ENCODE data around the gene AGO4.
A peak's percentile ranks its signal among the peaks of the same experiment; 100 is the strongest.
"Not testable (repeated sequence)": the region's sequence is repeated elsewhere in the genome, so short reads cannot be mapped to it uniquely, and the experiment has no call there.

Gene AGO4

GRCh38 chr1:35883635-35884101 lies 75.9 kb downstream of the AGO4 start:
- Histone ChIP-seq H3K9me3 (ENCODE audit: control insufficient read depth in 2 of 2, low read length in 2 of 2) (no peaks in the 10 kb centered on the region), H3K36me3 (ENCODE audit: control insufficient read depth in 2 of 2, insufficient read depth in 2 of 2, low read length in 2 of 2) (no peaks in the 10 kb centered on the region), H3K4me1 (ENCODE audit: control insufficient read depth, insufficient read depth, low read length) (peaks cover 15% of the 10 kb centered on the region), H3K9ac (ENCODE audit: low read length in 2 of 2) (peak overlapping the region; percentile 89 to 93), H3K27me3 (ENCODE audit: control insufficient read depth in 1 of 2, insufficient read depth in 2 of 2, low read length in 2 of 2) (no peaks in the 10 kb centered on the region), H3K4me3 (ENCODE audit: low read length in 2 of 2) (peak overlapping the region; percentile 100), H3K27ac (ENCODE audit: low read length) (peak overlapping the region; percentile 66)

GRCh38 chr1:35884934-35885333 lies 77.1 kb downstream of the AGO4 start:
- Histone ChIP-seq H3K27me3 (ENCODE audit: control insufficient read depth in 1 of 2, insufficient read depth in 2 of 2, low read length in 2 of 2) (no peaks in the 10 kb centered on the region), H3K9me3 (ENCODE audit: control insufficient read depth in 2 of 2, low read length in 2 of 2) (no peaks in the 10 kb centered on the region), H3K27ac (ENCODE audit: low read length) (no peak overlapping the region), H3K36me3 (ENCODE audit: control insufficient read depth in 2 of 2, insufficient read depth in 2 of 2, low read length in 2 of 2) (no peaks in the 10 kb centered on the region), H3K4me1 (ENCODE audit: control insufficient read depth, insufficient read depth, low read length) (peaks cover 15% of the 10 kb centered on the region), H3K4me3 (ENCODE audit: low read length in 2 of 2) (no peak overlapping the region), H3K9ac (ENCODE audit: low read length in 2 of 2) (no peak overlapping the region)

DNA sequence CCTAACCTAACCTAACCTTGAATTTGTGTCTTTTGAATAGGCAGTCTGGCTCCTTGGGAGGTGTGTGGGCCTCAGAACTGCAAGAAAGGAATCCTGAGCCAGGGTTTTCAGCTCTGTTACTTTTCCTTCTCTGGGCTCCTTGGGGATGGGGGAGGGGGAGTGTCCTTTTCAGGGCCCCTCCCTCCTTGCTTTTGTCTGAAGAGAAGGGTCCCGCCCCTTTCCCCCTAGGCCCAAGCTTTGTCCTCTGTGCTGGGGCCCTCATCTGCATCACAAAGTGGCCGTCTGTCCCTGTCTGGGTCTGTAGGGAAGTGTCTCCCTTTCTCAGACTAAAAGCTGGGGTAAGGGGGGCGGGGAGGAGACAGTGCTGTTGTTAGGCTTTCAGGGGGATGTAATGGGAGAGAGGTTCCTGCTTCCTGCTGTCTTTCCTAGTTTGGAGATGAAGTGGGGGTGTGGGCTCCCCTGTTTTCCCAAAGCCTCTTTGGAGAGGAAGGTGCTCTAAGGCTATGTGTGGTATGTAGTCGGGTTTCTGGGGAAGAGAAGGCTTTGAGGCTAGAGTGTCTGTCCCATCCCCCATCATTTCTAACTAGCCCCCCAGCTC lies 78.2 kb downstream of the AGO4 start:
- peaks cover 0 to 3% of the 10 kb centered on the region in 2 donors for H3K36me3 ChIP-seq (ENCODE audit: control insufficient read depth in 2 of 2, insufficient read depth in 2 of 2, low read length in 2 of 2)
- H3K27ac ChIP-seq (ENCODE audit: low read length), result peak overlapping the region; percentile 18
- peak overlapping the region in 1 of 2 donors; percentile 9 for H3K9ac ChIP-seq (ENCODE audit: low read length in 2 of 2)
- H3K27me3 ChIP-seq (ENCODE audit: control insufficient read depth in 1 of 2, insufficient read depth in 2 of 2, low read length in 2 of 2), result no peaks in the 10 kb centered on the region
- no peak overlapping the region for H3K4me3 ChIP-seq (ENCODE audit: low read length in 2 of 2)
- H3K9me3 ChIP-seq (ENCODE audit: control insufficient read depth in 2 of 2, low read length in 2 of 2), result no peaks in the 10 kb centered on the region
- H3K4me1 ChIP-seq (ENCODE audit: control insufficient read depth, insufficient read depth, low read length), result peaks cover 15% of the 10 kb centered on the region

DNA sequence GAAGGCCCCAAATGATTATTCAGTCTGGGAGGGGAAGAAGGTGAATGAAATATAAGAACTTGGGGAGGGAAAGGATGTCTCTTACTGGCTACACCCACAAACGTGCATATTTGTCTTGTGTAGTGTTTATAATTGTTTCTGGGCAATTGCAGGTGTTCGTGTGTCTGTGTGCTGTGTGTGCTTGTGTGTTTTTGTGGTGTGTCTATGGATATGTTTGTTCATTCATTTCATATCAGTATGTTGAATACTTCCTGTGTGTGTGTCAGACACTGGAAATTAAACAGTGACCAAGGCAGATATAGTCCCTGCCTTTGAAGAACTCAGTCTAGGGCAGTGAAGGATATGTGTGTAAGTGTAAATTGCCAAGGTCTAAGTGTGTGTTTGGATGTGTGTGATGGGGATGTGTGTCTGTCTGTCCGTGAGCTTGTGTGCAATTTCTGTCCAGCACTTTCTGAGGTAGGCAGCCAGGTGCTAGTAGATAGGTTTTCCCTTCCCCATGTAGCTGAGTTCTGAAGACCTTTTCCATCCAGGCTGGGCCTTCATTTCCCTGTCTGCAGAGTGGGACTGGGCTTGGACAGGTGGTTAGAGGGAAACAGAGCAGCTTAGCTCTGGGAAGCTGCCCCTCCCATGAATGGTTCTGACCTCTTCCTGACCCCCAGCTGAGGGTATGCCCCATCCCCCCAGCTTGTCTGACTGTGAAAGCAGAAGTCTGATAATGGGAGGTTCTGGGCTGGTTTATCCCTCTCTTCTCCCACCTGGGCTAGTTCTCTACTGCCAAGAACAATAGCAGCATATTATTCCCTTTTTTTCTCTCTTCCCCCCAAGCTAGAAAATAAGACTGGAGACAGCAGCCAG lies 79.0 kb downstream of the AGO4 start:
- Histone ChIP-seq H3K27ac (ENCODE audit: low read length) (no peak overlapping the region), H3K9me3 (ENCODE audit: control insufficient read depth in 2 of 2, low read length in 2 of 2) (no peaks in the 10 kb centered on the region), H3K4me1 (ENCODE audit: control insufficient read depth, insufficient read depth, low read length) (peaks cover 15% of the 10 kb centered on the region), H3K9ac (ENCODE audit: low read length in 2 of 2) (peak overlapping the region in 1 of 2 donors; percentile 9), H3K27me3 (ENCODE audit: control insufficient read depth in 1 of 2, insufficient read depth in 2 of 2, low read length in 2 of 2) (no peaks in the 10 kb centered on the region), H3K4me3 (ENCODE audit: low read length in 2 of 2) (peak overlapping the region in 1 of 2 donors; percentile 12), H3K36me3 (ENCODE audit: control insufficient read depth in 2 of 2, insufficient read depth in 2 of 2, low read length in 2 of 2) (peaks cover 0 to 3% of the 10 kb centered on the region in 2 donors)

- H3K9me3 ChIP-seq (ENCODE audit: control insufficient read depth in 2 of 2, low read length in 2 of 2), result no peaks in the 10 kb centered on the region
- no peak overlapping the region for H3K27ac ChIP-seq (ENCODE audit: low read length)
- no peaks in the 10 kb centered on the region for H3K27me3 ChIP-seq (ENCODE audit: control insufficient read depth in 1 of 2, insufficient read depth in 2 of 2, low read length in 2 of 2)
- H3K9ac ChIP-seq (ENCODE audit: low read length in 2 of 2), result no peak overlapping the region
- peaks cover 5 to 10% of the 10 kb centered on the region in 2 donors for H3K36me3 ChIP-seq (ENCODE audit: control insufficient read depth in 2 of 2, insufficient read depth in 2 of 2, low read length in 2 of 2)
- no peak overlapping the region for H3K4me3 ChIP-seq (ENCODE audit: low read length in 2 of 2)
- H3K4me1 ChIP-seq (ENCODE audit: control insufficient read depth, insufficient read depth, low read length), result peaks cover 14% of the 10 kb centered on the region
Measured at GRCh38 chr1:35887508-35887907, 79.7 kb downstream of the AGO4 start.

DNA sequence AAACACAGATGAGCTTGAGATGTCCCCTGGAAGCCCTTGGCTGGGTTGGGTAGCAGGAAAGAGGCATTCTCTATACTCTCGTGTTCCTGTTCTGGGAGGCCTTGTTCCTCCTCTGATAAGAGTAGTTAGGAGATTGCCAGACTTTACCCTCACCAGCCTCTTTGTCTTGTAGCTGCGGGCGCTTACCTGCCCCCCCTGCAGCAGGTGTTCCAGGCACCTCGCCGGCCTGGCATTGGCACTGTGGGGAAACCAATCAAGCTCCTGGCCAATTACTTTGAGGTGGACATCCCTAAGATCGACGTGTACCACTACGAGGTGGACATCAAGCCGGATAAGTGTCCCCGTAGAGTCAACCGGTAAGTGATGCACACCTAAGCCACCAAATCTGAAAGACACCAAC lies 80.4 kb downstream of the AGO4 start:
- H3K9ac ChIP-seq (ENCODE audit: low read length in 2 of 2), result no peak overlapping the region
- no peak overlapping the region for H3K27ac ChIP-seq (ENCODE audit: low read length)
- H3K4me1 ChIP-seq (ENCODE audit: control insufficient read depth, insufficient read depth, low read length), result peaks cover 9% of the 10 kb centered on the region
- H3K9me3 ChIP-seq (ENCODE audit: control insufficient read depth in 2 of 2, low read length in 2 of 2), result no peaks in the 10 kb centered on the region
- H3K4me3 ChIP-seq (ENCODE audit: low read length in 2 of 2), result no peak overlapping the region
- H3K27me3 ChIP-seq (ENCODE audit: control insufficient read depth in 1 of 2, insufficient read depth in 2 of 2, low read length in 2 of 2), result no peaks in the 10 kb centered on the region
- H3K36me3 ChIP-seq (ENCODE audit: control insufficient read depth in 2 of 2, insufficient read depth in 2 of 2, low read length in 2 of 2), result peaks cover 11 to 16% of the 10 kb centered on the region in 2 donors

- not testable (repeated sequence) for H3K4me3 ChIP-seq (ENCODE audit: low read length in 2 of 2); H3K9me3 ChIP-seq (ENCODE audit: control insufficient read depth in 2 of 2, low read length in 2 of 2); H3K27me3 ChIP-seq (ENCODE audit: control insufficient read depth in 1 of 2, insufficient read depth in 2 of 2, low read length in 2 of 2); H3K27ac ChIP-seq (ENCODE audit: low read length); H3K4me1 ChIP-seq (ENCODE audit: control insufficient read depth, insufficient read depth, low read length); H3K9ac ChIP-seq (ENCODE audit: low read length in 2 of 2)
- H3K36me3 ChIP-seq (ENCODE audit: control insufficient read depth in 2 of 2, insufficient read depth in 2 of 2, low read length in 2 of 2), result peaks cover 14 to 21% of the 10 kb centered on the region in 2 donors
Measured at GRCh38 chr1:35888981-35889380, 81.2 kb downstream of the AGO4 start.

GRCh38 chr1:35893051-35893879 lies 85.4 kb downstream of the AGO4 start:
- H3K9ac ChIP-seq (ENCODE audit: low read length in 2 of 2), result no peak overlapping the region
- H3K4me3 ChIP-seq (ENCODE audit: low read length in 2 of 2), result no peak overlapping the region
- H3K9me3 ChIP-seq (ENCODE audit: control insufficient read depth in 2 of 2, low read length in 2 of 2), result no peaks in the 10 kb centered on the region
- H3K27ac ChIP-seq (ENCODE audit: low read length), result no peak overlapping the region
- no peaks in the 10 kb centered on the region for H3K27me3 ChIP-seq (ENCODE audit: control insufficient read depth in 1 of 2, insufficient read depth in 2 of 2, low read length in 2 of 2)
- peaks cover 32 to 39% of the 10 kb centered on the region in 2 donors for H3K36me3 ChIP-seq (ENCODE audit: control insufficient read depth in 2 of 2, insufficient read depth in 2 of 2, low read length in 2 of 2)
- no peaks in the 10 kb centered on the region for H3K4me1 ChIP-seq (ENCODE audit: control insufficient read depth, insufficient read depth, low read length)

- Histone ChIP-seq H3K4me3 (ENCODE audit: low read length in 2 of 2) (no peak overlapping the region), H3K36me3 (ENCODE audit: control insufficient read depth in 2 of 2, insufficient read depth in 2 of 2, low read length in 2 of 2) (peaks cover 32 to 39% of the 10 kb centered on the region in 2 donors), H3K27ac (ENCODE audit: low read length) (no peak overlapping the region), H3K9me3 (ENCODE audit: control insufficient read depth in 2 of 2, low read length in 2 of 2) (no peaks in the 10 kb centered on the region), H3K27me3 (ENCODE audit: control insufficient read depth in 1 of 2, insufficient read depth in 2 of 2, low read length in 2 of 2) (no peaks in the 10 kb centered on the region), H3K4me1 (ENCODE audit: control insufficient read depth, insufficient read depth, low read length) (no peaks in the 10 kb centered on the region), H3K9ac (ENCODE audit: low read length in 2 of 2) (no peak overlapping the region)
Measured at GRCh38 chr1:35894183-35894582, 86.4 kb downstream of the AGO4 start.

DNA sequence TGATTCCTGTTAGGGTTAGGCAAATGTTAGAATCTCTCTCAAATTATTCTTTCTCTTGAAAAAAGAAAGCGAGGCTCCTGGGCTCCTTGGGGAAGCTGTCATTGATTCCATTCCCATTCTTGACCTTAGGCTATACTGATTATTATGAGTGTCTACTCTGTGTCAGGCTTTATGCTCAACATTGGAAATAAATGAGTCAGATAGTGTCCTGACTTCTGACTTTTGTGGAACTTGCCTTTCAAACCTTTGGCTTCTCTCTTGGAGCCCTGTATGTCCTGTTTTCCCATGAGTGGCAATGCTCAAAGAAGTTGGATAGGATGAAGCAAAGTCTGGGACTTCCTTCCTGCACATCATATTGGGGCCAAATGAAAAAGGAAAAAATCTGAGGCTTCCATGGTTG lies 86.8 kb downstream of the AGO4 start:
- peaks cover 32 to 39% of the 10 kb centered on the region in 2 donors for H3K36me3 ChIP-seq (ENCODE audit: control insufficient read depth in 2 of 2, insufficient read depth in 2 of 2, low read length in 2 of 2)
- no peaks in the 10 kb centered on the region for H3K9me3 ChIP-seq (ENCODE audit: control insufficient read depth in 2 of 2, low read length in 2 of 2)
- no peaks in the 10 kb centered on the region for H3K4me1 ChIP-seq (ENCODE audit: control insufficient read depth, insufficient read depth, low read length)
- no peak overlapping the region for H3K4me3 ChIP-seq (ENCODE audit: low read length in 2 of 2)
- H3K27ac ChIP-seq (ENCODE audit: low read length), result no peak overlapping the region
- no peak overlapping the region for H3K9ac ChIP-seq (ENCODE audit: low read length in 2 of 2)
- H3K27me3 ChIP-seq (ENCODE audit: control insufficient read depth in 1 of 2, insufficient read depth in 2 of 2, low read length in 2 of 2), result no peaks in the 10 kb centered on the region

Data from stomach smooth muscle (tissue), 2 donors.